Skeletal muscle tissue (tissue), 4 donors: ENCODE results near the gene LRCH4. TPM values are rescaled to one million over a fixed set of nuclear protein-coding genes. Genes with fewer than 3 reads are reported as not detected.

Experiments
- H3K27ac ChIP-seq: one replicate; pipeline ENCODE4 v1.7.0; 2013; ENCODE audit warnings: mild to moderate bottlenecking, low read depth, low read length, inconsistent platforms
- H3K27me3 ChIP-seq, 3 donors: one replicate each; pipeline ENCODE4 v1.7.0; 2013; ENCODE audit warnings: low read length in 3 of 3; ENCODE audit not compliant: control insufficient read depth in 3 of 3, insufficient read depth in 3 of 3
- H3K36me3 ChIP-seq, 3 donors: one replicate each; pipeline ENCODE4 v1.7.0; 2013; ENCODE audit warnings: low read length in 3 of 3; ENCODE audit not compliant: control insufficient read depth in 3 of 3, insufficient read depth in 3 of 3
- H3K4me1 ChIP-seq, 3 donors: one replicate each; pipeline ENCODE4 v1.7.0; 2013; ENCODE audit warnings: low read length in 3 of 3, mild to moderate bottlenecking in 3 of 3; ENCODE audit not compliant: control insufficient read depth in 3 of 3, insufficient read depth in 3 of 3
- H3K4me3 ChIP-seq, 3 donors: one replicate each; pipeline ENCODE4 v1.7.0; 2013; ENCODE audit warnings: low read length in 3 of 3
- H3K9ac ChIP-seq, 3 donors: one replicate each; pipeline ENCODE4 v1.7.0; 2013; ENCODE audit warnings: low read length in 3 of 3, mild to moderate bottlenecking in 3 of 3, moderate library complexity in 2 of 3, low read depth in 1 of 3
- H3K9me3 ChIP-seq, 3 donors: one replicate each; pipeline ENCODE4 v1.7.0; 2013; ENCODE audit warnings: low read length in 3 of 3; ENCODE audit not compliant: control insufficient read depth in 3 of 3
- total RNA-seq: library from RNA; depleted of rRNA; stranded (reverse); fragments of >200 nt; gene quantifications from one replicate; pipeline ENCODE4 v1.2.3, GENCODE V29; 2014
- donor health status: Osteomylitis.

The LRCH4 gene
- 6.3 TPM for total RNA-seq

GRCh38 chr7:100585511-100586265, at the start of gene LRCH4:
TSS of gene LRCH4 (minus strand) at chr7:100586129. CDS start at chr7:100586100, 29 bp downstream.
- Histone ChIP-seq H3K36me3 (peaks cover 16 to 25% (median 19%) of the 10 kb centered on the region in 3 donors), H3K27ac (peak within 1 kb of the TSS; percentile 91), H3K9ac (peak within 1 kb of the TSS; percentile 87 to 94 (median 91)), H3K4me1 (peaks cover 28 to 41% (median 32%) of the 10 kb centered on the region in 3 donors), H3K9me3 (no peaks in the 10 kb centered on the region), H3K4me3 (peak within 1 kb of the TSS; percentile 90 to 96 (median 94)), H3K27me3 (no peaks in the 10 kb centered on the region)

- no peaks in the 10 kb centered on the region for H3K36me3 ChIP-seq
- H3K9ac ChIP-seq = peak overlapping the region in 1 of 3 donors; percentile 16
- no peak overlapping the region for H3K27ac ChIP-seq
- peaks cover 7 to 8% (median 7%) of the 10 kb centered on the region in 3 donors for H3K4me1 ChIP-seq
- H3K9me3 ChIP-seq = no peaks in the 10 kb centered on the region
- peak overlapping the region; percentile 28 to 58 (median 54) for H3K4me3 ChIP-seq
- H3K27me3 ChIP-seq = peaks cover 25 to 28% (median 27%) of the 10 kb centered on the region in 3 donors
These were observed 47.2 kb upstream of the LRCH4 start for GRCh38 chr7:100632951-100633717.

- Histone ChIP-seq H3K4me3 (no peak overlapping the region), H3K36me3 (no peaks in the 10 kb centered on the region), H3K9ac (no peak overlapping the region), H3K9me3 (no peaks in the 10 kb centered on the region), H3K27ac (no peak overlapping the region), H3K27me3 (peaks cover 32 to 44% (median 44%) of the 10 kb centered on the region in 3 donors), H3K4me1 (peaks cover 7 to 15% (median 12%) of the 10 kb centered on the region in 3 donors)
These were observed 44.1 kb upstream of the LRCH4 start for GRCh38 chr7:100630066-100630465.

GRCh38 chr7:100629117-100629716, 43.3 kb upstream of the LRCH4 start:
- peaks cover 7 to 15% (median 12%) of the 10 kb centered on the region in 3 donors for H3K4me1 ChIP-seq
- no peaks in the 10 kb centered on the region for H3K36me3 ChIP-seq
- H3K4me3 ChIP-seq = no peak overlapping the region
- H3K9me3 ChIP-seq = no peaks in the 10 kb centered on the region
- H3K27me3 ChIP-seq = peaks cover 29 to 44% (median 40%) of the 10 kb centered on the region in 3 donors
- no peak overlapping the region for H3K27ac ChIP-seq
- H3K9ac ChIP-seq = no peak overlapping the region

- no peak overlapping the region for H3K27ac ChIP-seq
- H3K27me3 ChIP-seq = peaks cover 14 to 28% (median 23%) of the 10 kb centered on the region in 3 donors
- no peaks in the 10 kb centered on the region for H3K9me3 ChIP-seq
- no peaks in the 10 kb centered on the region for H3K36me3 ChIP-seq
- H3K4me3 ChIP-seq = no peak overlapping the region
- no peak overlapping the region for H3K9ac ChIP-seq
- H3K4me1 ChIP-seq = peaks cover 0 to 8% (median 4%) of the 10 kb centered on the region in 3 donors
These were observed 41.3 kb upstream of the LRCH4 start for GRCh38 chr7:100627238-100627549.

GRCh38 chr7:100626530-100627237, 40.8 kb upstream of the LRCH4 start:
- H3K4me1 ChIP-seq = peaks cover 0 to 8% (median 4%) of the 10 kb centered on the region in 3 donors
- no peak overlapping the region for H3K27ac ChIP-seq
- H3K9me3 ChIP-seq = no peaks in the 10 kb centered on the region
- peak overlapping the region in 1 of 3 donors; percentile 25 for H3K9ac ChIP-seq
- no peaks in the 10 kb centered on the region for H3K36me3 ChIP-seq
- peaks cover 9 to 23% (median 19%) of the 10 kb centered on the region in 3 donors for H3K27me3 ChIP-seq
- H3K4me3 ChIP-seq = peak overlapping the region in 2 of 3 donors; percentile 13 to 26

GRCh38 chr7:100626055-100626454, 40.1 kb upstream of the LRCH4 start:
- Histone ChIP-seq H3K4me3 (no peak overlapping the region), H3K9ac (no peak overlapping the region), H3K9me3 (no peaks in the 10 kb centered on the region), H3K4me1 (peaks cover 0 to 8% (median 4%) of the 10 kb centered on the region in 3 donors), H3K36me3 (no peaks in the 10 kb centered on the region), H3K27ac (no peak overlapping the region), H3K27me3 (peaks cover 7 to 21% (median 16%) of the 10 kb centered on the region in 3 donors)

GRCh38 chr7:100623951-100624824, 38.3 kb upstream of the LRCH4 start:
- no peak overlapping the region for H3K9ac ChIP-seq
- H3K27ac ChIP-seq = no peak overlapping the region
- peaks cover 0 to 4% (median 0%) of the 10 kb centered on the region in 3 donors for H3K36me3 ChIP-seq
- H3K4me3 ChIP-seq = no peak overlapping the region
- H3K4me1 ChIP-seq = peaks cover 0 to 8% (median 4%) of the 10 kb centered on the region in 3 donors
- no peaks in the 10 kb centered on the region for H3K9me3 ChIP-seq
- H3K27me3 ChIP-seq = peaks cover 7 to 17% (median 16%) of the 10 kb centered on the region in 3 donors

- Histone ChIP-seq H3K9me3 (no peaks in the 10 kb centered on the region), H3K27ac (no peak overlapping the region), H3K36me3 (peaks cover 0 to 4% (median 3%) of the 10 kb centered on the region in 3 donors), H3K27me3 (peaks cover 0 to 9% (median 5%) of the 10 kb centered on the region in 3 donors), H3K9ac (no peak overlapping the region), H3K4me3 (no peak overlapping the region), H3K4me1 (peaks cover 0 to 4% (median 2%) of the 10 kb centered on the region in 3 donors)
These were observed 35.6 kb upstream of the LRCH4 start for GRCh38 chr7:100621554-100621953.
